SK-N-MC (cell line): Measurements from ENCODE around the gene EIF2B2.

ENCODE experiments used
- EZH2 ChIP-seq: fragments of 200-600 bp; sonication (generic); IDR thresholded peaks from one replicate; pipeline ENCODE4 v1.6.1; 2017; ENCODE audit warnings: antibody characterized with exemption
- FOXP2 ChIP-seq: optimal IDR thresholded peaks from 2 replicates; pipeline ENCODE3; 2011; ENCODE audit warnings: mild to moderate bottlenecking, moderate library complexity; ENCODE audit not compliant: insufficient read depth; ENCODE audit errors: extremely low read length, control extremely low read depth
- POLR2AphosphoS5 ChIP-seq: IDR thresholded peaks from 2 replicates; pipeline ENCODE4 v1.6.1; 2012; ENCODE audit warnings: mild to moderate bottlenecking, low read depth, low read length, borderline replicate concordance

GRCh38 chr14:74973003-74973653 lies 29.6 kb upstream of the EIF2B2 start:
- TF ChIP-seq EZH2 (no peak), POLR2AphosphoS5 (no peak), FOXP2 (no peak)
